Measurements from ENCODE around the gene SEMA3D.

- TF ChIP-seq CREB1 (CRISPR knock-in tag; IDR thresholded peaks at IDR 0.05; ENCODE audit: low read depth) (no peak), POLR2AphosphoS5 (IDR thresholded peaks at IDR 0.05; ENCODE audit: low read depth) (no peak), CTCF (conservative IDR thresholded peaks at IDR 0.05; ENCODE audit: low read depth in 2 of 2) (no peak), EZH2 (IDR thresholded peaks at IDR 0.05; ENCODE audit: low read depth, unreplicated experiment) (no peak), STAT1 (IDR thresholded peaks at IDR 0.05; ENCODE audit: unreplicated experiment) (no peak), REST (IDR thresholded peaks at IDR 0.05; ENCODE audit: unreplicated experiment) (no peak), ZNF114 (CRISPR knock-in tag; IDR thresholded peaks at IDR 0.05) (no peak), JUNB (IDR thresholded peaks at IDR 0.05; ENCODE audit: unreplicated experiment) (no peak), EZH2phosphoT487 (IDR thresholded peaks at IDR 0.05; ENCODE audit: unreplicated experiment) (no peak), ETS1 (IDR thresholded peaks at IDR 0.05) (no peak)
These were observed 42.7 kb upstream of the SEMA3D start for GRCh38 chr7:85229544-85229943.

Data from GM23338 (cell line).